ENCODE measurements around the gene ANGPTL5. TPM values are rescaled to one million over a fixed set of nuclear protein-coding genes. Genes with fewer than 3 reads are reported as not detected.
"Not testable (repeated sequence)": the region's sequence is repeated elsewhere in the genome, so short reads cannot be mapped to it uniquely, and the experiment has no call there.

The ANGPTL5 gene
- not detected in 2 replicates for total RNA-seq (2014; rRNA removed; shearing (Covaris generic))

DNA sequence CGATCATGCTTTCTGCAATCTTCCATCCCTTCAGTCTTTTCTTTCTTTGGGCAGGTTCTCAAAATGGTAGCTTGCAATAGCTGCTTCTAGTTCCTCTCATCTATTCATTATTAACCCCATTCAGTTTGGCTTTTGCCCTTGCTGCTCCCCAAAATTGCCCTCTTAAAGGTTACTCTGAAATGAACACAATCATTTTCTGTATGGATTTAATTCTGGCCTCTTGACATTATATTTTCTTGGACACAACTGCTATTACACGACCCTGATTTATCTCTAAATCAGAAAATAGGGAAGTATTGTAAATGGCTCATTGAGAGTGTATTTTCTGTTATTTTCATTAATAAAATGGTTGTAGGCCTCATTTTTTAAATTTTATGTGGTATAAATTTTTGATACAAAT, at the start of gene ANGPTL5:
ANGPTL5 (minus strand) TSS at position 101 of the 400 bp plus-strand sequence. CDS start 8,613 bp downstream, outside the sequence.
- Histone ChIP-seq H3K4me1 (no peaks in the 10 kb centered on the region), H3K9me3 (replicated peaks) (no peaks in the 10 kb centered on the region), H3K27me3 (no peaks in the 10 kb centered on the region), H3K27ac (peak within 1 kb of the TSS; percentile 31), H3K36me3 (no peaks in the 10 kb centered on the region), H3K4me3 (peak within 1 kb of the TSS; percentile 66)
- DNase-seq: no peak

DNA sequence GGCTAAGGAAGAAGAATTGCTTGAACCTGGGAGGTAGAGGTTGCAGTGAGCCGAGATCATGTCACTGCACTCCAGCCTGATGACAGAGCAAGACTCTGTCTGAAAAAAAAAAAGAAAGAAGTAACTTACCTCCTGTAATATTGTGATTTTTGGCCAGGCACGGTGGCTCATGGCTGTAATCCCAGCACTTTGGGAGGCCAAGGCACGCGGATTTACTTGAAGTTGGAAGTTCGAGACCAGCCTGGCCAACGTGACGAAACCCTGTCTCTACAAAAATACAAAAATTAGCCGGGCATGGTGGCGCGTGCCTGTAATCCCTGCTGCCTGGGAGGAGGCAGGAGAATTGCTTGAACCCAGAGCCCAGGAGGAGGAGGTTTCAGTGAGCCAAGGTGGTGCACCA, 47.9 kb upstream of the ANGPTL5 start:
- not testable (repeated sequence) for H3K36me3 ChIP-seq; H3K9me3 ChIP-seq (replicated peaks); DNase-seq; H3K27me3 ChIP-seq; H3K4me1 ChIP-seq; H3K27ac ChIP-seq; H3K4me3 ChIP-seq

DNA sequence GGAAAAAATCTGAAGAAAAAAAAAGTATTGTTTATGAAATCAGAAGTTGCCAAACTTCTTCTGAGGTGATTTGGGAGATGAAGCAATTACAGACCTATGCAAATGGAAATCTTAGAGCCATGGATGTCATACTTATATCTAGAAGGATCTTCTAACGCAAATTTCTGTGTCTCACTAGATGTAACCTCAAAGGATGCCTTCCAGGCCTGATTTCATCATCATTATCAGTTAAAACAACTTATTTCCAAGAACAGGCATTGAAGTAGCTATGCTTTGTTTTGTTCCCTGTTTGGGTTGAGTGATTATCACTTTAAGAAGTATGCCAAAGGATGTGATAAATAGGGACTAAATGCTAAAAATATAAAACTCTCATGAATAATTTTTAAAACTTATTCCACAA, 43.9 kb upstream of the ANGPTL5 start:
- Histone ChIP-seq H3K27me3 (no peaks in the 10 kb centered on the region), H3K4me1 (no peaks in the 10 kb centered on the region), H3K4me3 (no peak overlapping the region), H3K9me3 (replicated peaks) (no peaks in the 10 kb centered on the region), H3K27ac (no peak overlapping the region), H3K36me3 (no peaks in the 10 kb centered on the region)
- DNase-seq: no peak

DNA sequence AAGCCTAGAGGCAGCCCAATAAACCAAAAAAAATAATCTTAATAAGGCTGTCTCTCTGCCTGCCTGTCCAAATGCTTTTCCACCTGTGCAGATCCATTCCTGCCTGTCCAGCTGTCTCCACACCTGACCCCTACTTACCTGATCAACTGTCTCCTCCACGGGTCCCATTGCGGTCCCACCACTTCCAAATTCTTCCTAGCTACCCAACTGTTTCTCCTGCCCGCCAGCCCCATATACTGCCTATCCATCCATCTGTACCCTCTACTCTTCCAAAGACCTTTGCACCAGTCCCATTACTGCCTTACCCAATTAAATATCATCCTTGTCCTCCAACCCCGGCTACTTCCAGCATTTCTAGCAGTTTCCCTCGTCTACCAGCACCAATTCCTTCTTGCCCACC, 39.4 kb upstream of the ANGPTL5 start:
- DNase-seq: no peak
- H3K4me3 ChIP-seq: no peak overlapping the region
- no peaks in the 10 kb centered on the region for H3K4me1 ChIP-seq

DNA sequence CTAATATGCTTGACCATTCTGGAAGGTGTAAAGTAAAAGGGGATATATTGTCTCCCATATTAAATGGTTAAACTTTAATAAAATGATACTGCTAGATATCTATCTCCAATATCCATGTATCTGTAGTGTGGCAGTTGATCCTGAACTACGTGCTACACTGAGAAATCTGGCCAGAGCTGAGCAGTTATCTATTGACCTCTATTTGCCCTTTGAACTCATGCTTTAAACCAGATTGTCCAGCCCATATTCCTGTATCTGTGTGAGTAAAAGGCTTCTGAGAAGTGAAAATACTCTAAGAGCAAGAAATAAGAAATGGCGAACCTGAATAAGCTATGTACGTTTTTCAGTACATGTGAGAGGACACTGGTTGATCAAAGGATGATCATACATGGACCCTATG, 39.0 kb upstream of the ANGPTL5 start:
- Histone ChIP-seq H3K9me3 (replicated peaks) (no peaks in the 10 kb centered on the region), H3K27ac (no peak overlapping the region), H3K27me3 (no peaks in the 10 kb centered on the region), H3K4me3 (no peak overlapping the region), H3K4me1 (no peaks in the 10 kb centered on the region), H3K36me3 (no peaks in the 10 kb centered on the region)
- DNase-seq: no peak

More for the DNA sequence above, 39.4 kb upstream of the ANGPTL5 start:
- Histone ChIP-seq H3K27ac (no peak overlapping the region), H3K9me3 (replicated peaks) (no peaks in the 10 kb centered on the region), H3K36me3 (no peaks in the 10 kb centered on the region), H3K27me3 (no peaks in the 10 kb centered on the region)

DNA sequence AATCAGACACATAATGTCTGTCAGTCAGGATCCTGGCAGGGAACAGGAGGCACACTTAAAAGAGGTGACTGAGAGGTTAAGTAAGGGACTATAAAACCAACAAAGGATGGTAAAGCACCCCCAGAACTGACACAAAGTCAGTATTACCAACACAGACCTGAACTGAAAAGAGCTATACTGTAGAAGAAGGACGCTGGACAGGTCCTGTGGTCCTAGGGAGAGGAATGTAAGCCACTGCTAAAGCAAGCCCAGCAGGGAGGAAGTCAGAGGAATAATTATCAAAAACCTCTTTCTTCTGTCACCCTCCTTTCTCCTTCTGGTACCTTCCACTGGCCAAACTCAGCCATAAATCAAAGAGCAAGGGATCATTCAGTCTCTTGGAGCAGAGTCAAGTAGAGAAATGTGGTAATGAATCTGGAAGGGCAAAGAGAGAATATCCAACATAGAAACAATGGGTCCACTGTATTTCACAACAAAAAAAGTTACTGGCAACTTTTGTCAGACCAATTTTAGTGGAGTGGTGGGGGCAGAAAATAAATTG, 33.4 kb upstream of the ANGPTL5 start:
- H3K9me3 ChIP-seq (replicated peaks): no peaks in the 10 kb centered on the region
- no peak overlapping the region for H3K27ac ChIP-seq
- H3K36me3 ChIP-seq: no peaks in the 10 kb centered on the region
- H3K4me1 ChIP-seq: no peaks in the 10 kb centered on the region
- no peak overlapping the region for H3K4me3 ChIP-seq
- no peak for DNase-seq
- H3K27me3 ChIP-seq: no peaks in the 10 kb centered on the region

DNA sequence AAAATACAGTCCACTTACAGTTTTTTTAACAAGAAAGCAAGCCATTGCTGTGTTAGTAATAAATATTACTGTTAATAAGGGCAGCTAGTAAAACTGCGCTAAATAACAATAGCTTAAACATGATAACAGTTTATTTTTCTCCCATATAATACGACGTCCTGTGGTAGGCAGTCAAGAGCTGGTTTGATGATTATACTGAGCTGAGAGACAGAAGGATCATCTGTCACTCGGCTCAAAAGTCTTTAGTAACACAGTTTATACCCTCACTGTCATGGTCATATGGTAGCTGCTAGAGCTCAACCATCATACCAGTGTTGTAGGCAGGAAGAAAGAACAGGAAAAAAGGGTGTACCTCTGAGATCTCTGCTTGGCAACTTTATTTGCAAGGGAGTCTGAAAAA, 29.1 kb upstream of the ANGPTL5 start:
- DNase-seq: no peak
- Histone ChIP-seq H3K36me3 (no peaks in the 10 kb centered on the region), H3K27me3 (no peaks in the 10 kb centered on the region), H3K9me3 (replicated peaks) (no peaks in the 10 kb centered on the region), H3K27ac (no peak overlapping the region), H3K4me3 (no peak overlapping the region), H3K4me1 (no peaks in the 10 kb centered on the region)

DNA sequence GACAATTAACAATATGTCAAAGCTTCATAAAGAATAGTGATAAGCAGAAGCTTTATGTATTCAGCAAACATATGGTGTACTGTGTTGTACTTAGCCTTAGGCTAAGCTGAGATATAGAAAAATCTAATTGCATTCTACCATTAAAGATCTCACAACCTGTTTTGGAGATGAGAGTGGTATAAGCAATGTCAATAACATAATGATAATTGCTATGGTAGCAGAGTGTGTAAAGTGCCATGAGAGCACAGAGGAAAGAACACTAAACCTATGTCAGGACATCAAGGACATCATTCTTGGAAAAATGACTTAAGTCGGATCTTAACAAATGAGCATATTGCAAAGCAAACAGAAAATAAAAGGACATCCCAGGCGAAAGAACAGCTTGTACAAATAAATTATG, 28.6 kb upstream of the ANGPTL5 start:
- no peak overlapping the region for H3K4me3 ChIP-seq
- H3K27me3 ChIP-seq: no peaks in the 10 kb centered on the region
- H3K27ac ChIP-seq: no peak overlapping the region
- no peaks in the 10 kb centered on the region for H3K9me3 ChIP-seq (replicated peaks)
- DNase-seq: no peak
- no peaks in the 10 kb centered on the region for H3K4me1 ChIP-seq
- no peaks in the 10 kb centered on the region for H3K36me3 ChIP-seq

DNA sequence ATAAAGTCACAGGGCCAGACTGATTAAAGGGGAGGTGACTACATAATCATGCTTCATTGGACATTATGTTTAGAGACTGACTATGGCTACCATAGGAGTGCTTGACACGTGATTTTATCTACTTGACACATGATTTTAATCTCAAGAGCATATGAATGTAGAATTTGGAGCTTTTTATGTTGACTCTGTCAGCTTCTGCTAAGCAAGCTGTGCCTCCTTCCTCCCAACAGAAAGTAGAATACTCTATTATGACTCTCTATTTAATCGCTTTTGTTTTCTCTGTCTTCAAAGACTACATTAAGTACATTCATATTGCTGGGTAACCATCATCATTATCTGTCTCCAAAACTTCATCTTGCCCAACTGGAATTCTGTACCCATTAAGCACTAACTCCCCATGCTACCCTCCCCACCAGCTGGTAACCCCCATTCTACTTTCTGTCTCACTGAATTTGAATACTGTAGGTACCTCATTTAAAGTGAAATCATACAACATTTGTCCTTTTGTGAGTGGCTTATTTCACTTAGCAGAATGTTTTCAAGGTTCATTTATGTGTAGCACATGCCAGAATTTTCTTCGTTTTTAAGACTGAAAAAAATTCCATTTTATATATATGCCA, 24.7 kb upstream of the ANGPTL5 start:
- no peak for DNase-seq
- no peaks in the 10 kb centered on the region for H3K9me3 ChIP-seq (replicated peaks)
- H3K27ac ChIP-seq: no peak overlapping the region
- H3K4me3 ChIP-seq: no peak overlapping the region
- no peaks in the 10 kb centered on the region for H3K36me3 ChIP-seq
- no peaks in the 10 kb centered on the region for H3K27me3 ChIP-seq
- H3K4me1 ChIP-seq: no peaks in the 10 kb centered on the region

DNA sequence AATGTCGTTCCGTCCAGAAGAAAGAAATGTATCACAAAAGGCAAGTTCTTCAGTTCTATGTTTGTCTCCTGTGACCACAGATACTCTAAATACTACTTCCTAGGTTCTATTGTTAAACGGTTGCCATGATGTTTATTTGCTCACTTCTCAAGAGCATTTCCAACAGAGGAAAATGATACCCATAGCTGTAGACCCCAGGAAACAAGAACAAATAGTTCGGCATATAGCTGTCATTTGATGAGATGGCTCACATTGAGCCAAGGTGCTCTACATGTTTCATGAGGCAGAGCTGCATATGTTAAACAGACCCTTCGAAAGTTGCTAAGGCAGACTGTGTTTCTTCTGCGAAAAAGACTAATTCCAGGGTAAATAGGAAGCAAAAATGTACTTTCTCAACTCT, 15.4 kb upstream of the ANGPTL5 start:
- Histone ChIP-seq H3K27me3 (no peaks in the 10 kb centered on the region), H3K9me3 (replicated peaks) (no peaks in the 10 kb centered on the region), H3K36me3 (no peaks in the 10 kb centered on the region), H3K27ac (no peak overlapping the region), H3K4me1 (no peaks in the 10 kb centered on the region), H3K4me3 (no peak overlapping the region)
- no peak for DNase-seq

DNA sequence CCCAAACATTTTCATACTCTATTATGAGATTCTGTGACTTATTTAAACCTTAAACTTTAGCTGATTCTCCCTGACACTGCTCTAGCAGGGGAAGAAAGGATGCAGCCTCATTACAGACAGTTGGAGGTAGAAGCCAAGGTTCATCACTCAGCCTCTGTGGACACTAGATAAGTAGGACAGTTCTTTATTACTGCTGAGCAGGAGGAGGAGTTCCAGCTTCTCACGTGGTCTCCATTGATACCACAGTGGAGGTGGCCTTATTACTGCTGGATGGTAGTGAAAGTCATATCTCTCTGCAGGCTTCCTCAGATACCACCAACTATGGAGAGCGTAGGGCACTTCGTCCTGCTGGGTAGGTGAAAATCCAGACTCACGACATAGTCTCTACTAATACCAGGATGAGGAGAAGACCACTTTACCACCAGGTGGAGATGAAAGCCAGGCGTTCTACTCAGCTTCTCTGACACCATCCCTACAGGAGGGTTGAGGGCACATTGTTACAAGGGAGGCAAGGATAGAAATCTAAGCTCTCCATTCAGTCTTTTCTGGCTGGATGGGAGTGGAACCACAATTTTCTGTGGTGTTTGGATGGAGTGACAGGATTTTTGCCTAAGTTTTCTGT, 13.1 kb upstream of the ANGPTL5 start:
- Histone ChIP-seq H3K9me3 (replicated peaks) (no peaks in the 10 kb centered on the region), H3K27me3 (no peaks in the 10 kb centered on the region), H3K4me1 (no peaks in the 10 kb centered on the region), H3K27ac (no peak overlapping the region), H3K4me3 (no peak overlapping the region), H3K36me3 (no peaks in the 10 kb centered on the region)
- no peak for DNase-seq

DNA sequence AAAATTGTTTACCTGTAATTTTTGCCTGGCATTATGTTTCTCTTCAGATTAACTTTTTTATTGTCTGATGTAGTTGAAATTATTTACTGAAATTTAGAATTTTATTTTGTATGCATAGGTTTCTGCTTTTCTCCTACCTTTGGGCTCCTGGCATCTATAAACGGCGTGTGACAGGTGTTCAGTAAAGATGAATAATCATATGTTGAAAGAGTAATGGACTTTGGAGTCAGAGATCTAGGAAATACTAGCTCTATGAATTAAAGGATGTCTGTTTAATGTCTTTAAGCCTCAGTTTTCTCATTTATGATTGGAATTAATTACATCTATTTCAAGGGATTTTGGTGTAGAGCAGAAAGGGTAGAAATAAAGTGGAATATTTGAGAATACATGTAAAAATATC, 7.2 kb upstream of the ANGPTL5 start:
- DNase-seq: no peak
- Histone ChIP-seq H3K4me1 (no peaks in the 10 kb centered on the region), H3K36me3 (no peaks in the 10 kb centered on the region), H3K27me3 (no peaks in the 10 kb centered on the region), H3K27ac (no peak overlapping the region), H3K9me3 (replicated peaks) (no peaks in the 10 kb centered on the region), H3K4me3 (no peak overlapping the region)

DNA sequence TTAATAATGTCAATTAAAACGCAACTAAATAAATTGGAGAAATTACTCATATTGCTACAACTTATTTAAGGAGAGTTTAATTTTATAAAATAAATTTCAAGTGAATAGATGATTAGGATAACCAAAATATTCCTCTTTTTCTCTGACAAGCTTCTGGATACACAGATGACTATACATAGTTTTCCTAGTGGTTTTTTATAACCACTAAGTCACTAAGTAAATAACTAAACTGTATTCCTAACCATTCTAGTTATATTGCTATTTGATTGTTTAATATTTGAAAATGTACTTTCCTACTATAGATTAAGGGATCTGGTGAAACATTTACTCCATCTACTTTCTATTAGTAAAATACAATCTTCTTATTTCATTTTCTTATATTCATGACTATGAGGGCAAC, 4.7 kb upstream of the ANGPTL5 start:
- H3K9me3 ChIP-seq (replicated peaks): no peaks in the 10 kb centered on the region
- H3K27me3 ChIP-seq: no peaks in the 10 kb centered on the region
- H3K36me3 ChIP-seq: no peaks in the 10 kb centered on the region
- H3K4me1 ChIP-seq: no peaks in the 10 kb centered on the region
- no peak overlapping the region for H3K4me3 ChIP-seq
- H3K27ac ChIP-seq: no peak overlapping the region
- DNase-seq: no peak

DNA sequence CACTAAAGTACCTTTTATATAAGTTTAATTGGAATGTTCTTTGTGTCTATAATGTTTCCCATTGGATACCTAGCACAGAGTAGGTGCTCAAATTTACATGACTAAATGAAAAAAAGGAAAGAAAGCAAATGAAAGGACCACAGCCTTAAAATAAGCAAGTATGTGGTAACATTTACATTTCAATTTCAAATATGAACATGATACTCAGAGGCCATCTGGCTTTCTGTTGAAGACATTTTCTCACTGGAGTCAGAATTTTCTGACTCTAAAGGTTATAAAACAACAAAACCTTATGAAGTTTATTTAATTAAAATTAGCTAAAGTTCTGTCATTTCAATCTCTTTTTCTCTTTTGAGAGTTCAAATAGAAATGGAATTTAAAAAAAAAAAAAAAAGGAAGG, 904 bp upstream of the ANGPTL5 start:
- no peak overlapping the region for H3K4me3 ChIP-seq
- no peak overlapping the region for H3K27ac ChIP-seq
- H3K9me3 ChIP-seq (replicated peaks): no peaks in the 10 kb centered on the region
- no peak for DNase-seq
- H3K36me3 ChIP-seq: no peaks in the 10 kb centered on the region
- H3K4me1 ChIP-seq: no peaks in the 10 kb centered on the region
- no peaks in the 10 kb centered on the region for H3K27me3 ChIP-seq

DNA sequence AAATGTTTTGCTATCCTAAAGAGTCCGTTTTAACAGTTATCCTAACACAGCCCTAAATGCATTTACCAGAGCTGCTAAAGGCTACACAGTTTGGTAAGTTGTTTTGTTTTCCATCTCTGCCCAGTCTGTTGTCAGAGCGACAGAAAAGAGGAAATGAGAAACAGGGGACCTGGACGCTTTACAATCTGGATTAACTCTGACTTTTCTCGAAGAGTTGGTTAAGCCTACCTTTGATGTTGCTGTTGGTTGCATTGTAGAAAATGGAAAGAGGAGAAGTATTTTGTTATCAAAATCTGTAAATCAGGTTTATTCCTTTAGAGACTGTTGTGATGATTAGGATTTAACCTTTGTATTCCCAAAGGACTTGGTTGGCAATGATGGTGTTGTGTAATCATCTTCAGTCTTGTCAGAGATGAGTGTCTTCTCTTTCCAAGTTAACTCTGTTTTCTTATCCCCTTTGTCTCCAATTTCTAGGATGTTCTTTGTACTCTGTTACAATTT, 481 bp downstream of the ANGPTL5 start:
- DNase-seq: peak in 1 of 2 experiments; percentile 6
- Histone ChIP-seq H3K4me3 (peak overlapping the region; percentile 66), H3K27ac (peak overlapping the region; percentile 31; the same call in 1 of the 2 replicates)

More for the DNA sequence above, 481 bp downstream of the ANGPTL5 start:
- Histone ChIP-seq H3K9me3 (replicated peaks) (no peaks in the 10 kb centered on the region), H3K36me3 (no peaks in the 10 kb centered on the region), H3K27me3 (no peaks in the 10 kb centered on the region), H3K4me1 (no peaks in the 10 kb centered on the region)

Data from SJCRH30 (cell line).